Activated CD8-positive, alpha-beta T cell treated with anti-CD3 and anti-CD28 coated beads, Interleukin-2, amount 10 ng/mL, durations not matched to agents 7 days and 5 days (primary cell): ENCODE data around the gene SAP30BP. TPM values are rescaled to one million over a fixed set of nuclear protein-coding genes. Genes with fewer than 3 reads are reported as not detected.
A peak's percentile ranks its signal among the peaks of the same experiment; 100 is the strongest.

Experiments used
- ATAC-seq: fragments of 150-1000 bp; cut with Tn5 transposase; one replicate; pipeline ENCODE4 v1.10.0; 2021; ENCODE audit warnings: moderate library complexity
- CTCF ChIA-PET: fragments of 350-600 bp; sonication (Branson Sonifier 250); formaldehyde crosslinking; loops from one replicate; lab custom pipeline; 2021; ENCODE audit warnings: antibody characterized with exemption; lab: Charles Lee
- POLR2A ChIA-PET: fragments of 350-600 bp; sonication (Branson Sonifier 250); formaldehyde crosslinking; loops from one replicate; lab custom pipeline; 2021; ENCODE audit warnings: antibody characterized with exemption; lab: Charles Lee
- DNase-seq: peaks from one replicate; pipeline ENCODE4 v3.0.0-alpha.2; 2020
- H3K27ac Mint-ChIP-seq: one replicate; pipeline ENCODE4 v1.8.0; 2021; ENCODE audit warnings: mild to moderate bottlenecking, mixed read lengths
- H3K27me3 Mint-ChIP-seq: one replicate; pipeline ENCODE4 v1.8.0; 2021; ENCODE audit warnings: low read depth, mixed read lengths
- H3K36me3 Mint-ChIP-seq: one replicate; pipeline ENCODE4 v1.8.0; 2021; ENCODE audit warnings: low read depth, mixed read lengths
- H3K4me1 Mint-ChIP-seq: one replicate; pipeline ENCODE4 v1.8.0; 2021; ENCODE audit warnings: low read depth, mixed read lengths
- H3K4me3 Mint-ChIP-seq: one replicate; pipeline ENCODE4 v1.8.0; 2021; ENCODE audit warnings: mild to moderate bottlenecking, mixed read lengths
- H3K9me3 Mint-ChIP-seq: one replicate; pipeline ENCODE4 v1.8.0; 2022; ENCODE audit warnings: mixed read lengths; ENCODE audit not compliant: insufficient read depth
- total RNA-seq, 2 experiments: library from RNA; stranded (reverse); gene quantifications; one replicate each; pipeline ENCODE4 v1.2.3, GENCODE V29; 2021

The SAP30BP gene
- total RNA-seq, 2 experiments from 2014 or later: 88.7 to 93.7 TPM

GRCh38 chr17:75740631-75741077 lies 73.5 kb downstream of the SAP30BP start:
- ChIA-PET CTCF (interaction anchor here (0.7 to 3.5 kb wide), 2 partner anchors 8 to 13 kb away, joined by 3 to 51 read pairs; no protein-coding TSS in a partner anchor), POLR2A (no interaction called here)
- peaks cover 11% of the 10 kb centered on the region for H3K4me1 Mint-ChIP-seq
- H3K4me3 Mint-ChIP-seq: no peak overlapping the region
- no peak overlapping the region for H3K27ac Mint-ChIP-seq
- ATAC-seq: no peak
- no peaks in the 10 kb centered on the region for H3K9me3 Mint-ChIP-seq
- H3K36me3 Mint-ChIP-seq: no peaks in the 10 kb centered on the region
- H3K27me3 Mint-ChIP-seq: no peaks in the 10 kb centered on the region
- DNase-seq: no peak

- no peak overlapping the region for H3K4me3 Mint-ChIP-seq
- H3K27me3 Mint-ChIP-seq: no peaks in the 10 kb centered on the region
- H3K27ac Mint-ChIP-seq: no peak overlapping the region
- ChIA-PET CTCF (interaction anchor here (1.0 to 1.6 kb wide), 3 partner anchors 11 to 109 kb away, joined by 3 to 5 read pairs (median 4); partner anchors contain the start of gene SMIM5), POLR2A (no interaction called here)
- no peaks in the 10 kb centered on the region for H3K36me3 Mint-ChIP-seq
- peaks cover 11% of the 10 kb centered on the region for H3K4me1 Mint-ChIP-seq
- H3K9me3 Mint-ChIP-seq: no peaks in the 10 kb centered on the region
- DNase-seq (no peak), ATAC-seq (no peak)
Observed at GRCh38 chr17:75742337-75742736, 75.2 kb downstream of the SAP30BP start.

GRCh38 chr17:75743625-75744206 lies 76.6 kb downstream of the SAP30BP start:
- CTCF ChIA-PET: interaction anchor here (1.3 to 11.0 kb wide), 5 partner anchors 9 to 110 kb away, joined by 4 to 343 read pairs (median 6); partner anchors contain the start of gene SMIM5

GRCh38 chr17:75748706-75749105 lies 81.6 kb downstream of the SAP30BP start:
- ATAC-seq: no peak
- Mint-ChIP-seq H3K36me3 (no peaks in the 10 kb centered on the region), H3K9me3 (no peaks in the 10 kb centered on the region), H3K4me1 (peaks cover 12% of the 10 kb centered on the region), H3K27me3 (peaks cover 2% of the 10 kb centered on the region), H3K4me3 (no peak overlapping the region), H3K27ac (no peak overlapping the region)
- ChIA-PET CTCF (interaction anchor here (1.0 to 11.0 kb wide), 31 partner anchors 10 to 324 kb away, joined by 3 to 343 read pairs (median 8); partner anchors contain the start of genes ITGB4, RECQL5, SAP30BP and SMIM5), POLR2A (no interaction called here)
- DNase-seq: no peak

More at GRCh38 chr17:75743625-75744206, 76.6 kb downstream of the SAP30BP start:
- no peaks in the 10 kb centered on the region for H3K36me3 Mint-ChIP-seq
- H3K9me3 Mint-ChIP-seq: no peaks in the 10 kb centered on the region
- POLR2A ChIA-PET: no interaction called here
- no peak overlapping the region for H3K27ac Mint-ChIP-seq
- H3K27me3 Mint-ChIP-seq: peaks cover 2% of the 10 kb centered on the region
- ATAC-seq: no peak
- no peak for DNase-seq
- no peak overlapping the region for H3K4me3 Mint-ChIP-seq
- H3K4me1 Mint-ChIP-seq: no peaks in the 10 kb centered on the region

- ChIA-PET POLR2A (interaction anchor here (0.8 to 1.9 kb wide), 5 partner anchors 27 to 117 kb away, joined by 3 to 5 read pairs (median 4); partner anchors contain the start of genes RECQL5, SAP30BP and SMIM5), CTCF (interaction anchor here (0.6 to 11.0 kb wide), 43 partner anchors 10 to 427 kb away, joined by 3 to 343 read pairs (median 4); partner anchors contain the start of genes GALK1, ITGB4, RECQL5 and SAP30BP)
- no peak overlapping the region for H3K27ac Mint-ChIP-seq
Observed at GRCh38 chr17:75749545-75750389, 82.6 kb downstream of the SAP30BP start.

GRCh38 chr17:75750661-75751423 lies 83.7 kb downstream of the SAP30BP start:
- ATAC-seq (no peak), DNase-seq (no peak)
- H3K4me1 Mint-ChIP-seq: peaks cover 20% of the 10 kb centered on the region
- POLR2A ChIA-PET: interaction anchor here (0.6 to 1.9 kb wide), 6 partner anchors 25 to 255 kb away, joined by 3 to 5 read pairs (median 3); partner anchors contain the start of gene SMIM5
- CTCF ChIA-PET: interaction anchor here (0.7 to 11.0 kb wide), 21 partner anchors 9 to 235 kb away, joined by 3 to 343 read pairs (median 7); partner anchors contain the start of genes GALK1, RECQL5, SAP30BP and SMIM5
- H3K9me3 Mint-ChIP-seq: no peaks in the 10 kb centered on the region
- H3K27ac Mint-ChIP-seq: no peak overlapping the region
- H3K36me3 Mint-ChIP-seq: no peaks in the 10 kb centered on the region
- H3K27me3 Mint-ChIP-seq: peaks cover 2% of the 10 kb centered on the region
- no peak overlapping the region for H3K4me3 Mint-ChIP-seq

More at GRCh38 chr17:75749545-75750389, 82.6 kb downstream of the SAP30BP start:
- ATAC-seq (peak; percentile 73), DNase-seq (peak; percentile 93)
- Mint-ChIP-seq H3K9me3 (no peaks in the 10 kb centered on the region), H3K36me3 (no peaks in the 10 kb centered on the region), H3K27me3 (peaks cover 2% of the 10 kb centered on the region), H3K4me1 (peaks cover 18% of the 10 kb centered on the region), H3K4me3 (no peak overlapping the region)

GRCh38 chr17:75751676-75752404 lies 84.7 kb downstream of the SAP30BP start:
- peaks cover 20% of the 10 kb centered on the region for H3K4me1 Mint-ChIP-seq
- no peaks in the 10 kb centered on the region for H3K9me3 Mint-ChIP-seq
- H3K27ac Mint-ChIP-seq: no peak overlapping the region
- no peak overlapping the region for H3K4me3 Mint-ChIP-seq
- CTCF ChIA-PET: interaction anchor here (0.8 to 11.0 kb wide), 15 partner anchors 8 to 236 kb away, joined by 3 to 343 read pairs (median 22); partner anchors contain the start of genes RECQL5, SAP30BP, SMIM5 and TSEN54
- no peaks in the 10 kb centered on the region for H3K36me3 Mint-ChIP-seq
- H3K27me3 Mint-ChIP-seq: peaks cover 2% of the 10 kb centered on the region
- POLR2A ChIA-PET: interaction anchor here (1.1 kb wide), 1 partner anchor 45 kb away, joined by 3 read pairs; no protein-coding TSS in a partner anchor
- DNase-seq: no peak
- no peak for ATAC-seq

- no peaks in the 10 kb centered on the region for H3K9me3 Mint-ChIP-seq
- no peak overlapping the region for H3K27ac Mint-ChIP-seq
- no peak overlapping the region for H3K4me3 Mint-ChIP-seq
- no peaks in the 10 kb centered on the region for H3K36me3 Mint-ChIP-seq
- DNase-seq (no peak), ATAC-seq (no peak)
- peaks cover 2% of the 10 kb centered on the region for H3K27me3 Mint-ChIP-seq
- peaks cover 20% of the 10 kb centered on the region for H3K4me1 Mint-ChIP-seq
- CTCF ChIA-PET: interaction anchor here (1.0 to 11.0 kb wide), 19 partner anchors 9 to 265 kb away, joined by 3 to 343 read pairs (median 16); partner anchors contain the start of genes GALK1, ITGB4, RECQL5 and SAP30BP
- POLR2A ChIA-PET: interaction anchor here (1.1 to 2.5 kb wide), 3 partner anchors 22 to 45 kb away, joined by 3 to 12 read pairs (median 8); no protein-coding TSS in a partner anchor
Observed at GRCh38 chr17:75752405-75752709, 85.2 kb downstream of the SAP30BP start.

GRCh38 chr17:75752802-75753513 lies 85.8 kb downstream of the SAP30BP start:
- peaks cover 20% of the 10 kb centered on the region for H3K4me1 Mint-ChIP-seq
- POLR2A ChIA-PET: interaction anchor here (0.8 to 2.5 kb wide), 16 partner anchors 10 to 123 kb away, joined by 3 to 17 read pairs (median 4); partner anchors contain the start of genes GALK1, RECQL5, SMIM5 and UNK
- H3K4me3 Mint-ChIP-seq: peak overlapping the region; percentile 51
- no peaks in the 10 kb centered on the region for H3K36me3 Mint-ChIP-seq
- H3K27ac Mint-ChIP-seq: no peak overlapping the region
- H3K27me3 Mint-ChIP-seq: no peaks in the 10 kb centered on the region
- DNase-seq (no peak), ATAC-seq (no peak)
- H3K9me3 Mint-ChIP-seq: no peaks in the 10 kb centered on the region
- CTCF ChIA-PET: interaction anchor here (0.7 to 11.0 kb wide), 81 partner anchors 8 to 491 kb away, joined by 3 to 343 read pairs (median 5); partner anchors contain the start of genes FBF1, GALK1, GRB2 and ITGB4
